NCI-H345 treated with DMSO at 0.1 percent for 48 hours (cell line): ENCODE results near the gene C12orf75.
A peak's percentile ranks its signal among the peaks of the same experiment; 100 is the strongest.
"Not testable (repeated sequence)": the region's sequence is repeated elsewhere in the genome, so short reads cannot be mapped to it uniquely, and the experiment has no call there.

Experiments
- DNase-seq: peaks from one replicate; lab custom pipeline; 2025; ENCODE audit not compliant: unreplicated experiment; lab: John Stamatoyannopoulos, UW

C12orf75 gene

GRCh38 chr12:105368047-105368646 is 37.7 kb downstream of the C12orf75 start:
- DNase-seq: no peak

GRCh38 chr12:105369014-105369413 is 38.5 kb downstream of the C12orf75 start:
- no peak for DNase-seq

GRCh38 chr12:105374303-105374702 is 43.8 kb downstream of the C12orf75 start:
- no peak for DNase-seq

GRCh38 chr12:105377077-105377476 is 46.6 kb downstream of the C12orf75 start:
- no peak for DNase-seq

GRCh38 chr12:105378911-105379310 is 48.4 kb downstream of the C12orf75 start:
- DNase-seq: no peak

- DNase-seq: peak; percentile 39
Measured at GRCh38 chr12:105382771-105383622, 52.5 kb downstream of the C12orf75 start.

GRCh38 chr12:105384220-105384619 is 53.7 kb downstream of the C12orf75 start:
- no peak for DNase-seq

- DNase-seq: no peak
Measured at GRCh38 chr12:105384916-105385535, 54.5 kb downstream of the C12orf75 start.

- no peak for DNase-seq
Measured at GRCh38 chr12:105386431-105386830, 55.9 kb downstream of the C12orf75 start.

- no peak for DNase-seq
Measured at GRCh38 chr12:105391231-105391630, 60.7 kb downstream of the C12orf75 start.

- no peak for DNase-seq
Measured at GRCh38 chr12:105393587-105393986, 63.1 kb downstream of the C12orf75 start.

- no peak for DNase-seq
Measured at GRCh38 chr12:105396024-105396423, 65.5 kb downstream of the C12orf75 start.

- no peak for DNase-seq
Measured at GRCh38 chr12:105396983-105397382, 66.5 kb downstream of the C12orf75 start.

- no peak for DNase-seq
Measured at GRCh38 chr12:105398930-105399329, 68.4 kb downstream of the C12orf75 start.

GRCh38 chr12:105399428-105400081 is 69.1 kb downstream of the C12orf75 start:
- no peak for DNase-seq

GRCh38 chr12:105400227-105400626 is 69.7 kb downstream of the C12orf75 start:
- no peak for DNase-seq

GRCh38 chr12:105401198-105401597 is 70.7 kb downstream of the C12orf75 start:
- no peak for DNase-seq

- no peak for DNase-seq
Measured at GRCh38 chr12:105402366-105402765, 71.9 kb downstream of the C12orf75 start.

- DNase-seq: no peak
Measured at GRCh38 chr12:105403095-105403494, 72.6 kb downstream of the C12orf75 start.

- DNase-seq: not testable (repeated sequence)
Measured at GRCh38 chr12:105404134-105404533, 73.6 kb downstream of the C12orf75 start.

- no peak for DNase-seq
Measured at GRCh38 chr12:105406497-105406896, 76.0 kb downstream of the C12orf75 start.
